Measurements from ENCODE around the gene HMCN1.

Gene HMCN1

GRCh38 chr1:186042230-186042629 lies 308.0 kb downstream of the HMCN1 start:
- Histone ChIP-seq H3K9me3 (ENCODE audit: insufficient read depth, low read depth, low read length) (no peaks in the 10 kb centered on the region), H3K27ac (ENCODE audit: low read depth, low read length) (no peak overlapping the region), H2BK120ac (ENCODE audit: insufficient read depth, low read length, poor library complexity) (no peak overlapping the region), H3K4me1 (ENCODE audit: control insufficient read depth in 1 of 2, insufficient read depth in 2 of 2, low read length in 2 of 2) (no peaks in the 10 kb centered on the region), H2BK5ac (ENCODE audit: low read depth, low read length, poor library complexity) (no peak overlapping the region), H3K79me1 (ENCODE audit: low read length) (no peaks in the 10 kb centered on the region), H3K9ac (ENCODE audit: low read length) (no peak overlapping the region), H4K12ac (ENCODE audit: low read depth, low read length) (no peak overlapping the region), H4K8ac (ENCODE audit: low read depth, low read length) (no peak overlapping the region), H2BK12ac (ENCODE audit: low read length) (no peak overlapping the region), H3K4ac (ENCODE audit: low read depth, low read length) (no peak overlapping the region), H3K4me2 (ENCODE audit: low read length) (no peak overlapping the region), H2AFZ (ENCODE audit: insufficient read depth, low read length, poor library complexity) (no peak overlapping the region), H3K27me3 (ENCODE audit: insufficient read depth, low read length) (no peaks in the 10 kb centered on the region), H3K18ac (ENCODE audit: low read length) (no peak overlapping the region), H3K23ac (ENCODE audit: low read length) (no peak overlapping the region), H3K4me3 (ENCODE audit: low read depth, low read length) (no peak overlapping the region), H3K14ac (ENCODE audit: low read length) (no peak overlapping the region), H2AK5ac (ENCODE audit: low read length) (no peak overlapping the region), H3K79me2 (ENCODE audit: control insufficient read depth, insufficient read depth, low read length, poor library complexity) (no peaks in the 10 kb centered on the region), H3K36me3 (ENCODE audit: control insufficient read depth in 1 of 2, insufficient read depth in 2 of 2, low read length in 2 of 2) (no peaks in the 10 kb centered on the region), H4K91ac (ENCODE audit: low read depth, low read length) (no peak overlapping the region)
- WGBS (ENCODE audit: extremely low coverage, insufficient coverage, insufficient read length), result no CpG with 5 or more reads among the region's 3 CpGs
- DNase-seq, result no peak

GRCh38 chr1:186043296-186043695 lies 309.1 kb downstream of the HMCN1 start:
- no peak overlapping the region for H2BK5ac ChIP-seq (ENCODE audit: low read depth, low read length, poor library complexity)
- no peaks in the 10 kb centered on the region for H3K36me3 ChIP-seq (ENCODE audit: control insufficient read depth in 1 of 2, insufficient read depth in 2 of 2, low read length in 2 of 2)
- H3K14ac ChIP-seq (ENCODE audit: low read length), result no peak overlapping the region
- no peak overlapping the region for H3K4me2 ChIP-seq (ENCODE audit: low read length)
- no peak overlapping the region for H4K12ac ChIP-seq (ENCODE audit: low read depth, low read length)
- H3K79me2 ChIP-seq (ENCODE audit: control insufficient read depth, insufficient read depth, low read length, poor library complexity), result no peaks in the 10 kb centered on the region
- H3K79me1 ChIP-seq (ENCODE audit: low read length), result no peaks in the 10 kb centered on the region
- H3K9ac ChIP-seq (ENCODE audit: low read length), result no peak overlapping the region
- no peak overlapping the region for H2AK5ac ChIP-seq (ENCODE audit: low read length)
- H3K4me1 ChIP-seq (ENCODE audit: control insufficient read depth in 1 of 2, insufficient read depth in 2 of 2, low read length in 2 of 2), result no peaks in the 10 kb centered on the region
- H4K91ac ChIP-seq (ENCODE audit: low read depth, low read length), result no peak overlapping the region
- no peak overlapping the region for H2BK12ac ChIP-seq (ENCODE audit: low read length)
- H3K4ac ChIP-seq (ENCODE audit: low read depth, low read length), result no peak overlapping the region
- H4K8ac ChIP-seq (ENCODE audit: low read depth, low read length), result no peak overlapping the region
- H3K23ac ChIP-seq (ENCODE audit: low read length), result no peak overlapping the region
- WGBS (ENCODE audit: extremely low coverage, insufficient coverage, insufficient read length), result no CpG with 5 or more reads among the region's 1 CpG
- no peak overlapping the region for H2AFZ ChIP-seq (ENCODE audit: insufficient read depth, low read length, poor library complexity)
- no peaks in the 10 kb centered on the region for H3K9me3 ChIP-seq (ENCODE audit: insufficient read depth, low read depth, low read length)
- no peak for DNase-seq
- H3K18ac ChIP-seq (ENCODE audit: low read length), result no peak overlapping the region
- H3K27me3 ChIP-seq (ENCODE audit: insufficient read depth, low read length), result no peaks in the 10 kb centered on the region
- no peak overlapping the region for H2BK120ac ChIP-seq (ENCODE audit: insufficient read depth, low read length, poor library complexity)
- no peak overlapping the region for H3K27ac ChIP-seq (ENCODE audit: low read depth, low read length)
- no peak overlapping the region for H3K4me3 ChIP-seq (ENCODE audit: low read depth, low read length)

GRCh38 chr1:186044079-186044685 lies 310.0 kb downstream of the HMCN1 start:
- H2AFZ ChIP-seq (ENCODE audit: insufficient read depth, low read length, poor library complexity), result no peak overlapping the region
- no peaks in the 10 kb centered on the region for H3K79me1 ChIP-seq (ENCODE audit: low read length)
- H3K18ac ChIP-seq (ENCODE audit: low read length), result no peak overlapping the region
- no peak overlapping the region for H2BK120ac ChIP-seq (ENCODE audit: insufficient read depth, low read length, poor library complexity)
- H3K9ac ChIP-seq (ENCODE audit: low read length), result no peak overlapping the region
- H3K4me2 ChIP-seq (ENCODE audit: low read length), result no peak overlapping the region
- no peak overlapping the region for H2AK5ac ChIP-seq (ENCODE audit: low read length)
- H3K14ac ChIP-seq (ENCODE audit: low read length), result no peak overlapping the region
- no peaks in the 10 kb centered on the region for H3K79me2 ChIP-seq (ENCODE audit: control insufficient read depth, insufficient read depth, low read length, poor library complexity)
- WGBS (ENCODE audit: extremely low coverage, insufficient coverage, insufficient read length), result no CpG with 5 or more reads among the region's 3 CpGs
- no peaks in the 10 kb centered on the region for H3K4me1 ChIP-seq (ENCODE audit: control insufficient read depth in 1 of 2, insufficient read depth in 2 of 2, low read length in 2 of 2)
- H3K9me3 ChIP-seq (ENCODE audit: insufficient read depth, low read depth, low read length), result no peaks in the 10 kb centered on the region
- H3K4me3 ChIP-seq (ENCODE audit: low read depth, low read length), result no peak overlapping the region
- DNase-seq, result no peak
- H3K27me3 ChIP-seq (ENCODE audit: insufficient read depth, low read length), result no peaks in the 10 kb centered on the region
- no peak overlapping the region for H4K12ac ChIP-seq (ENCODE audit: low read depth, low read length)
- no peak overlapping the region for H3K27ac ChIP-seq (ENCODE audit: low read depth, low read length)
- H4K91ac ChIP-seq (ENCODE audit: low read depth, low read length), result no peak overlapping the region
- H3K4ac ChIP-seq (ENCODE audit: low read depth, low read length), result no peak overlapping the region
- no peak overlapping the region for H2BK12ac ChIP-seq (ENCODE audit: low read length)
- H3K36me3 ChIP-seq (ENCODE audit: control insufficient read depth in 1 of 2, insufficient read depth in 2 of 2, low read length in 2 of 2), result no peaks in the 10 kb centered on the region
- no peak overlapping the region for H3K23ac ChIP-seq (ENCODE audit: low read length)
- no peak overlapping the region for H2BK5ac ChIP-seq (ENCODE audit: low read depth, low read length, poor library complexity)
- no peak overlapping the region for H4K8ac ChIP-seq (ENCODE audit: low read depth, low read length)

- no peak overlapping the region for H3K4me2 ChIP-seq (ENCODE audit: low read length)
- no peak overlapping the region for H3K18ac ChIP-seq (ENCODE audit: low read length)
- no peak overlapping the region for H4K91ac ChIP-seq (ENCODE audit: low read depth, low read length)
- H3K27me3 ChIP-seq (ENCODE audit: insufficient read depth, low read length), result no peaks in the 10 kb centered on the region
- H3K4me3 ChIP-seq (ENCODE audit: low read depth, low read length), result no peak overlapping the region
- H3K79me1 ChIP-seq (ENCODE audit: low read length), result no peaks in the 10 kb centered on the region
- DNase-seq, result no peak
- H2AK5ac ChIP-seq (ENCODE audit: low read length), result no peak overlapping the region
- H3K27ac ChIP-seq (ENCODE audit: low read depth, low read length), result no peak overlapping the region
- H3K36me3 ChIP-seq (ENCODE audit: control insufficient read depth in 1 of 2, insufficient read depth in 2 of 2, low read length in 2 of 2), result no peaks in the 10 kb centered on the region
- no peaks in the 10 kb centered on the region for H3K79me2 ChIP-seq (ENCODE audit: control insufficient read depth, insufficient read depth, low read length, poor library complexity)
- no peak overlapping the region for H2AFZ ChIP-seq (ENCODE audit: insufficient read depth, low read length, poor library complexity)
- H2BK5ac ChIP-seq (ENCODE audit: low read depth, low read length, poor library complexity), result no peak overlapping the region
- no CpG with 5 or more reads among the region's 4 CpGs for WGBS (ENCODE audit: extremely low coverage, insufficient coverage, insufficient read length)
- no peak overlapping the region for H4K12ac ChIP-seq (ENCODE audit: low read depth, low read length)
- H3K23ac ChIP-seq (ENCODE audit: low read length), result no peak overlapping the region
- H3K9me3 ChIP-seq (ENCODE audit: insufficient read depth, low read depth, low read length), result no peaks in the 10 kb centered on the region
- H2BK120ac ChIP-seq (ENCODE audit: insufficient read depth, low read length, poor library complexity), result no peak overlapping the region
- no peak overlapping the region for H3K9ac ChIP-seq (ENCODE audit: low read length)
- no peaks in the 10 kb centered on the region for H3K4me1 ChIP-seq (ENCODE audit: control insufficient read depth in 1 of 2, insufficient read depth in 2 of 2, low read length in 2 of 2)
- no peak overlapping the region for H2BK12ac ChIP-seq (ENCODE audit: low read length)
- H4K8ac ChIP-seq (ENCODE audit: low read depth, low read length), result no peak overlapping the region
- H3K4ac ChIP-seq (ENCODE audit: low read depth, low read length), result no peak overlapping the region
- no peak overlapping the region for H3K14ac ChIP-seq (ENCODE audit: low read length)
These were observed 312.4 kb downstream of the HMCN1 start for GRCh38 chr1:186046437-186047211.

Data from trophoblast cell (in vitro differentiated cells and primary cell).